HS-5 (cell line): ENCODE results near the gene MUC5B.
"Not testable (repeated sequence)": the region's sequence is repeated elsewhere in the genome, so short reads cannot be mapped to it uniquely, and the experiment has no call there.

Source experiments
- DNase-seq: peaks from one replicate; pipeline ENCODE4 v3.0.0-alpha.2; 2012; ENCODE audit warnings: low read depth

MUC5B gene

GRCh38 chr11:1222491-1223345 is at the start of gene MUC5B:
Gene MUC5B, plus strand, starts transcription at chr11:1223066. Its CDS starts 58 bp downstream, at chr11:1223124.
- no peak for DNase-seq

GRCh38 chr11:1173396-1173795 is 49.5 kb upstream of the MUC5B start:
- DNase-seq = not testable (repeated sequence)

GRCh38 chr11:1174441-1175370 is 48.2 kb upstream of the MUC5B start:
- DNase-seq = no peak

- no peak for DNase-seq
These were observed 47.2 kb upstream of the MUC5B start for GRCh38 chr11:1175461-1176223.

GRCh38 chr11:1176224-1177019 is 46.4 kb upstream of the MUC5B start:
- DNase-seq = no peak

- no peak for DNase-seq
These were observed 45.7 kb upstream of the MUC5B start for GRCh38 chr11:1177020-1177770.

- DNase-seq = no peak
These were observed 45.1 kb upstream of the MUC5B start for GRCh38 chr11:1177771-1178090.

GRCh38 chr11:1178201-1178885 is 44.5 kb upstream of the MUC5B start:
- DNase-seq = no peak

GRCh38 chr11:1178906-1179305 is 44.0 kb upstream of the MUC5B start:
- no peak for DNase-seq

GRCh38 chr11:1179641-1180040 is 43.2 kb upstream of the MUC5B start:
- DNase-seq = no peak

GRCh38 chr11:1180171-1180570 is 42.7 kb upstream of the MUC5B start:
- no peak for DNase-seq

GRCh38 chr11:1180947-1181391 is 41.9 kb upstream of the MUC5B start:
- no peak for DNase-seq

- DNase-seq = no peak
These were observed 41.4 kb upstream of the MUC5B start for GRCh38 chr11:1181420-1181819.

- no peak for DNase-seq
These were observed 40.9 kb upstream of the MUC5B start for GRCh38 chr11:1181853-1182535.

- not testable (repeated sequence) for DNase-seq
These were observed 38.7 kb upstream of the MUC5B start for GRCh38 chr11:1184139-1184538.

GRCh38 chr11:1188451-1189130 is 34.3 kb upstream of the MUC5B start:
- not testable (repeated sequence) for DNase-seq

GRCh38 chr11:1189816-1190215 is 33.0 kb upstream of the MUC5B start:
- not testable (repeated sequence) for DNase-seq

GRCh38 chr11:1191786-1192470 is 30.9 kb upstream of the MUC5B start:
- DNase-seq = not testable (repeated sequence)
